Epithelial cell of esophagus (primary cell): ENCODE results near the gene TBC1D22B.
"Not testable (repeated sequence)": the region's sequence is repeated elsewhere in the genome, so short reads cannot be mapped to it uniquely, and the experiment has no call there.

Experiments used
- DNase-seq: peaks from one replicate; pipeline ENCODE4 v3.0.0; 2010; ENCODE audit warnings: low read depth
- H3K4me3 ChIP-seq: 2 replicates; pipeline ENCODE4 v1.5.1; 2011; ENCODE audit warnings: mild to moderate bottlenecking, low read length, control low read depth
- TF ChIP-seq, protein P1 (sequence below): IDR thresholded peaks from 2 replicates; pipeline ENCODE4 v1.5.1; 2011; ENCODE audit warnings: low read depth, mild to moderate bottlenecking, low read length, control low read depth, inconsistent platforms; ENCODE audit not compliant: insufficient read depth; ENCODE audit errors: missing control alignments

The TBC1D22B gene

DNA sequence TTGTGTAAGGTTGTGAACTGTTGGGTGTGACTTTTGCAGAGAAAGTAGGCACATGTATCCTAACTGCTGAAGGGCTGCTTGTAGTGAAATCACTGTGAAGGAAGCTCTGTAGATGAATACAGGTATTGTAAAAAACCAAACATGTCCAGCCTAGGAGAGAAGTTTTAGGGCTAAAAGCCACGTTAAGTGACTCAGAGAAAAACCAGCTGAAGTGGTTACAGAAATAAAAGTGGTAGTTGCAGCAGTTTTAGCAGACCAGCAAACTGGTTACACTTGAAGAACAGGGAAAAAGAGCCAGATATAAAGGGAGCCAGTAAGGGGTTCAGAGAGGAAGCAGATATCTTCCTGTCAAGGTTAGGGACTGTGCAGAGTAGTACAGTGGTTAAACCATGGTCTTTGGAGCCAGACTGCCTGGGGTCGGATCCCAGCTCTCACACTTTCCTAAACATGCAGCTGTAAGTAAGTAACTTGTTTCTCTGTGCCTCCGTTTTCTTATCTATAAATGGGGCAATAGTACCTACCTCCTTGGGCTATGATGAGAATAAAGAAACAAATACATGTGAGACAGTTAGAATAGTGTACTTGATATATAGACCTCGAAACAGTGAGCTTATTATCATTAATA lies 62.4 kb downstream of the TBC1D22B start:
- DNase-seq = peak; percentile 54
- no peak overlapping the region for H3K4me3 ChIP-seq
- TF ChIP-seq, protein P1, sequence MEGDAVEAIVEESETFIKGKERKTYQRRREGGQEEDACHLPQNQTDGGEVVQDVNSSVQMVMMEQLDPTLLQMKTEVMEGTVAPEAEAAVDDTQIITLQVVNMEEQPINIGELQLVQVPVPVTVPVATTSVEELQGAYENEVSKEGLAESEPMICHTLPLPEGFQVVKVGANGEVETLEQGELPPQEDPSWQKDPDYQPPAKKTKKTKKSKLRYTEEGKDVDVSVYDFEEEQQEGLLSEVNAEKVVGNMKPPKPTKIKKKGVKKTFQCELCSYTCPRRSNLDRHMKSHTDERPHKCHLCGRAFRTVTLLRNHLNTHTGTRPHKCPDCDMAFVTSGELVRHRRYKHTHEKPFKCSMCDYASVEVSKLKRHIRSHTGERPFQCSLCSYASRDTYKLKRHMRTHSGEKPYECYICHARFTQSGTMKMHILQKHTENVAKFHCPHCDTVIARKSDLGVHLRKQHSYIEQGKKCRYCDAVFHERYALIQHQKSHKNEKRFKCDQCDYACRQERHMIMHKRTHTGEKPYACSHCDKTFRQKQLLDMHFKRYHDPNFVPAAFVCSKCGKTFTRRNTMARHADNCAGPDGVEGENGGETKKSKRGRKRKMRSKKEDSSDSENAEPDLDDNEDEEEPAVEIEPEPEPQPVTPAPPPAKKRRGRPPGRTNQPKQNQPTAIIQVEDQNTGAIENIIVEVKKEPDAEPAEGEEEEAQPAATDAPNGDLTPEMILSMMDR = no peak

DNA sequence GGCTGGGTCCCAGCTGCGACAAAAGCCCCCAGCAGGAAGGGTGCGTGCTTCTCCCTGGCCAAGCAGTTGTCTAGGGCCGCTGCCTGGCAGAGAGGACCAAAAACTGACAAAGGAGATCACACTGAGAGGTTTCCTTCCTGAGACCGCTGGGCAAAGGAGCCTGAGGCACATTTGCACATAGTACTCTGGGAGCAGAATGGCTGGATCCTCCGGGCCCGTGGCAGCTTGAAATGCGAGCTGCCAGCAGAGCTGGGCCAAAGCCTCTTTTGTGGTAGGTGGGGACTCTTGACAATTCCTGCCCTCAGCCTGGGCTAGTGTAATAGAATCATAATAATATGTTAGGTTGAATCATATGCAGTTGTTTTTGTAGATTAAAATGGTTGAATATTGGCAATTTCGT lies 63.1 kb downstream of the TBC1D22B start:
- TF ChIP-seq, protein P1 = no peak
- no peak for DNase-seq
- no peak overlapping the region for H3K4me3 ChIP-seq

DNA sequence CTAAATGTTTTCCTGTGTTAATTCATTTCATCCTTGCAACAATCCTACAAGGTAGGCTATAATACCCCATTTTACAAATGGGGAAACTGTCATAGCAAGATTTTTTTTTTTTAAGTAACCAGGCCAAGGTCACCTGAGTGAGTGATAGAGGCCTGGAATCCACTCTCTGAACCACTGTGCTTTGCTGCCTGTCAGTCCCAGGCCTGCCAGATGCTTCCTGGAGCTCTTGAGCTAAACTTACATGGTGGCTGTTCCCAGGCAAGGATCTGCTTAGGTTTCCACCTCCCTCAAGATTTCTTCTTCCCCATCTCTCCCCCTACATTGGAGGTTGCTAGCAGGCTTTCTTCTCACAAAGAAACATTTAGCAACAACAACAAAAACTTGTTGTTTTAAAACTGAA lies 63.5 kb downstream of the TBC1D22B start:
- TF ChIP-seq, protein P1 = no peak
- DNase-seq = no peak
- H3K4me3 ChIP-seq = no peak overlapping the region

DNA sequence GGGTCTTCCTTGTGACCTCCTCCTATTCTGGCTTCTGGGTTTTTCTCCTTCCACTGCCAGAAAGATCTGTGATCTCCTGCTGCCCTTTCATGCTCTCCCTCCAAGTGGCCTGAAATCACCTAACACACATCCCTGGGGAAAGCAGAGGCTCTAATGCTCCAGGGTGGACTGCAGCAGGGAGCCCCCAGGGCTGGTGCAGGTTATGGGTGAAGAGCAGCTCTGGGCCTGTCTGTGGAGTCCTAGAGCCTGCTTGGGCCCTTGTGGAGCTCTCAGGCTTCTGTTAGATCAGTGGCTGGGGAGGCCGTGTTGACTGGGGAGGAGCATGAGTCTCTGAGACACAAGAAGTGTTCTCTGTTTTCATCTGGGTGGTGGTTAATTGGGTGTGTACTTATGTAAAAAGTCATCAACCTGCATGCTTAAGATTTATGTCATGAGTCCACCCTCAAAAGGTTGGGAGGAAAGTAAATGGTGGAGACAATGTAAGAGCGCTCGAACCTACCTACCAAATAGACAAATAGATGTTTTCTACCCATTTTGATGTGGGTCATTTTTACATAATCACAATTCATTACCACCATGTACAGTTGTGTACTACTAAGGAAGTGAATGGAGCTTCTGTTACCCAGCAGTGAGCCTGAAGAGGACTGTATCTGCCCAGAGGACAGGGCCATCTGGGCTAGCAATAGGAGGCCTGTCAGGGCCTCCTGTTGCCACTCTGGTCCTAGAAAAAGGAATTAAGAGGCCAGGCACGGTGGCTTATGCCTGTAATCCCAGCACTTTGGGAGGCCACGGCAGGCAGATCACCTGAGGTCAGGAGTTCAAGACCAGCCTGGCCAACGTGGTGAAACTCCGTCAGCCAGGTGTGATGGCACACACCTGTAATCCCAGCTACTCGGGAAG lies 64.2 kb downstream of the TBC1D22B start:
- TF ChIP-seq, protein P1 = no peak
- H3K4me3 ChIP-seq = no peak overlapping the region
- peak; percentile 31 for DNase-seq

DNA sequence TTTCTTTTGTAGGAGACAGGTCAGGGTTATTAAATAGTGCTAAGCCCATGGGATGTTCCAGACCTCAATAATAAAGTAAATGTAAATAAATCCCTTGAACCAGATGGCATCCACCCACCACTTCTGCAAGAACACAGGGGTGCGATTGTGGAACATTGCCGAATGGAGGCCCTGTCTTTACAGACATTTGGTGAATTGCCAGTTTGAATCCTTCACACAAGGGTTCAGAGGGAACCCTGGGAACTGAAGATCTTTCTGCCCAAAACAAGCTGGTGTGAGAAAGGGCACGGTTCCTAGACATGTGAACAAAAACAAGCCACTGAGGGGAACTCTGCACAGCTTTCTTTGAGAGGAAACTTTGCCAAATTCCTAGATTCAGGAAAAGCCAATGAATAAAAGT lies 66.0 kb downstream of the TBC1D22B start:
- no peak overlapping the region for H3K4me3 ChIP-seq
- TF ChIP-seq, protein P1 = no peak
- DNase-seq = no peak

DNA sequence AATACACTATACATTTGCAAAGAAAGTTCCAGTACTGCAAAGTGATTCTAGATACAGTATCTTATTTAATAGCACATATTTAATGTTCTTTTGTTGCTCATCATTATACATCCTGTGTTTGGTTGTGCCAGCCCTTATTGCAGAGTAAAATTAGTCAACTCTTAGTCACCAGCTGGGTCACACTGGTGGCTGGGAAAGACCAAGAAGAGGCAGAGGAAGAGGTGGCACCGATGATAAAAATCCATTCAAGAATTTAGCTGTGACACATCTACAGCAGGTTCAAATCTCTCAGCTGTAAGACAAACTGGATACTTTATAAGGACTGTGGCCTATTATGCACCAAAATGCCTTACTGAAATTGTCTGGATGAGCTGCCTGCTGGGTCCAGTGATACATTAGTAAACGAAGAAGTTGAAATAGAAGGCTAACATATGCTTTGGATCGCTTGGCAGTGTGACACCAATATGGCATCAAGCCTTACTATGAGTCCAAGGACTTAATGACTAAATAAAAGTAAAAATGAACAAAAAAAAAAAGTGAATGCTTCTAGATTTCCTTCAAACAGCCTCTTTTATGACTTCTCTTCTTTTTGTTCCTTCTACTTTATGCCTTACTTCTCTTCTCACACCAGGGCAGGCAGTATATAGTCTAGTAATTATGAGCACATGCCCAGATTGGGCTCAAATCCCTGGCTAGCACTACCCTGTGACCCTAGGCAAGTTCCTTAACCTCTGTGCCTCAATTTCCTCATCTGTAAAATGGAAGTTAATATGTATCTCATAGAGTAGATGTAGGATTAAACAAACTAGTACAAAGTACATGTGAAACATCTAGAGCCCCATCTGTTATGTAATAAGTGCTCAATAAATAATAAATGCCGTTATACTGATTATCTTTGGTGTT lies 66.8 kb downstream of the TBC1D22B start:
- TF ChIP-seq, protein P1 = no peak
- DNase-seq = peak; percentile 79
- no peak overlapping the region for H3K4me3 ChIP-seq

DNA sequence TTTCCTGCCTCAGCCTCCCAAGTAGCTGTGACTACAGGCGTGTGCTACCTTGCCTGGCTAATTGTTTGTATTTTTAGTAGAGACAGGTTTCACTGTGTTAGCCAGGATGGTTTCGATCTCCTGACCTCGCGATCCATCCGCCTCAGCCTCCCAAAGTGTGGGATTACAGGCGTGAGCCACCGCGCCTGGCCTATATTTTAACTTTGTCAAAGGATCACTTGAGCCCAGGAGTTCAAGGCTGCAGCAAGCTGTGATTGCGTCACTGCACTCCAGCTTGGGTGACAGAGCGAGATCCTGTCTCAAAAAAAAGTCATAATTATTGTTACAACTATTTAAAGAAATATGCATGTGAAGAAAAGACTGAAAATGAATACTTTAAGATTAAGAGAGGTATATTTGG lies 72.8 kb downstream of the TBC1D22B start:
- DNase-seq, H3K4me3 ChIP-seq: not testable (repeated sequence)
